SH-SY5Y (cell line): ENCODE measurements around the gene ACSM6.

Experiments used
- GATA2 ChIP-seq: IDR thresholded peaks from 2 replicates; pipeline ENCODE4 v1.6.1; 2011; ENCODE audit warnings: mild to moderate bottlenecking, low read depth, low read length
- GATA3 ChIP-seq: IDR thresholded peaks from 2 replicates; pipeline ENCODE4 v1.6.1; 2011; ENCODE audit warnings: low read depth, mild to moderate bottlenecking, low read length, moderate library complexity

- no peak for TF ChIP-seq GATA2
- TF ChIP-seq GATA3: no peak
Observed at GRCh38 chr10:95237376-95238170, 43.5 kb downstream of the ACSM6 start.
